D721Med (cell line): ENCODE results near the gene BIN1.
A peak's percentile ranks its signal among the peaks of the same experiment; 100 is the strongest.

Experiments
- DNase-seq: peaks from one replicate; pipeline ENCODE4 v3.0.0; 2011; ENCODE audit warnings: low spot score; ENCODE audit not compliant: insufficient read length
- FAIRE-seq: peaks from 2 replicates; lab custom pipeline; 2011; peaks lifted over from hg19 to GRCh38; lab: Jason Lieb, UNC
- TF ChIP-seq, protein P1 (sequence below): IDR thresholded peaks from 2 replicates; pipeline ENCODE4 v1.5.1; 2012; ENCODE audit warnings: mild to moderate bottlenecking, control low read depth; ENCODE audit not compliant: insufficient read depth; ENCODE audit errors: missing control alignments

The BIN1 gene

DNA sequence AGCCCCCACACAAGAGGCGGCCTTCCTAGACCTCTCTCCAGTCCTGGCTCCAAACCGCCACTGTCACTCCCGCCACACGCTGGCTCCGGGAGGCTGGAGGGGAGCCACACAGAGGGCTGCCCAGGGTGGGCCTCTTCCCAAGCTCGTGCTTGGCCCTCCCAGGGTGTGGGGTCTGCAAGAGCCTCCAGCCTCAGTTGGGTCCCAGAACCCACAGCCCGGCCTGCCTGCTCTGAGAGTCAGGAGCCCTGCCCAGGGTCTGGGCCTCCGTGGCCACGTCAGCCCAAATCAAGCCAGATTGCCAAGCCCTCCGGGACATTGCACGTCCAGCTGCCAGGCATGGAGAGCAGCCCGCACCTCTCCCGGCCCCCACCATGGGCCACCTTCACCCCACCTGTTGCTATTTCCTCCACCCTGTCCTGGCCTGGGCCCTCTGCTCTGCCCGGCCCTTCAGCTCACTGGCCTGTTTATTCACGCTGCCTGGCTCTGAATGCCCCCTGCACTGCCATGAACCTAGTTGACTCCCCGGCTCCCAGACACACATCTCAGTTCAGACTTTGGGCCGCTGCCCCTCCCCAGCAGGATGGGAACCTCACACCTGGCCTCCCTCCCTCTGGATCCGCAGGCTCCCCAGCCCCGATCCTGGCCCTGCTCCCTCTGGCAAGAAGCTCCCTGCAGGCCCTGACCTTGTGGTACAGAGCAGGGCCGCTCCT, 61.0 kb downstream of the BIN1 start:
- FAIRE-seq: no peak
- TF ChIP-seq, protein P1, sequence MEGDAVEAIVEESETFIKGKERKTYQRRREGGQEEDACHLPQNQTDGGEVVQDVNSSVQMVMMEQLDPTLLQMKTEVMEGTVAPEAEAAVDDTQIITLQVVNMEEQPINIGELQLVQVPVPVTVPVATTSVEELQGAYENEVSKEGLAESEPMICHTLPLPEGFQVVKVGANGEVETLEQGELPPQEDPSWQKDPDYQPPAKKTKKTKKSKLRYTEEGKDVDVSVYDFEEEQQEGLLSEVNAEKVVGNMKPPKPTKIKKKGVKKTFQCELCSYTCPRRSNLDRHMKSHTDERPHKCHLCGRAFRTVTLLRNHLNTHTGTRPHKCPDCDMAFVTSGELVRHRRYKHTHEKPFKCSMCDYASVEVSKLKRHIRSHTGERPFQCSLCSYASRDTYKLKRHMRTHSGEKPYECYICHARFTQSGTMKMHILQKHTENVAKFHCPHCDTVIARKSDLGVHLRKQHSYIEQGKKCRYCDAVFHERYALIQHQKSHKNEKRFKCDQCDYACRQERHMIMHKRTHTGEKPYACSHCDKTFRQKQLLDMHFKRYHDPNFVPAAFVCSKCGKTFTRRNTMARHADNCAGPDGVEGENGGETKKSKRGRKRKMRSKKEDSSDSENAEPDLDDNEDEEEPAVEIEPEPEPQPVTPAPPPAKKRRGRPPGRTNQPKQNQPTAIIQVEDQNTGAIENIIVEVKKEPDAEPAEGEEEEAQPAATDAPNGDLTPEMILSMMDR: no peak
- no peak for DNase-seq

DNA sequence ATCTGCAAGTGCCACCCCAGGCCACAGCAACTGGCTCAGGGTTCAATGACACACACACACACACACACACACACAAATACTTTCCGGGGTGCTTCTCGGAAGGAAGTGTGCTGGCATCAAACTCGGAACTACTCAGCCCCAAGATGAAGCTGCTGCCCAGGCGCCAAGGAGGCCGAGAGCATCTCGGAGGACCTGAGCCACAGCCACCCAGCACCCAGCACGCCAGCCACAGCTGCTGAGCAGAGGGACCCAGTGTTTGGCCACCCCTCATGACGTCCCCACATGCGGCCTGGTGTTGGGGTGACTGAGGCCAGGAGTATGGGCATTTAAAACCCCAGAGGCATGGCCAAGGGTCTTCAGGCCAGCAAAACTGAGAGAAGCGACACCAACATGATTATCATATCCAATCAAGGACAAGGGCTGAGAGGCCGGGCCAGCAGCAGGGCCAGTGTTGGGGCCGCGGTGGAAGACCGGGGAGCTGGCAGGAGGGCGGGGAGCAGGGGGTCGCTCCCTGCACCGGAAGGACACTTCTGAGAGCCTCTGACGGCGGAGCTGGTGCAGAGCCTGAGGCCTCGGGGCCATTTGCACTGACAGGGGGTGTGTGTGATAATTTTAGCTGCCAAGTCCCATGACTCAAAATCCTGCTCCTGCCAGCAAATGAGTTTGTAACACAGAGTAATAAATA, 61.8 kb downstream of the BIN1 start:
- TF ChIP-seq, protein P1: no peak
- no peak for DNase-seq
- no peak for FAIRE-seq

- DNase-seq: no peak
- no peak for FAIRE-seq
- TF ChIP-seq, protein P1: no peak
Observed at GRCh38 chr2:127044165-127044718, 62.7 kb downstream of the BIN1 start.

GRCh38 chr2:127043367-127044164, 63.4 kb downstream of the BIN1 start:
- TF ChIP-seq, protein P1: no peak
- DNase-seq: peak; percentile 13
- FAIRE-seq: no peak

- TF ChIP-seq, protein P1: no peak
- DNase-seq (peak; percentile 25), FAIRE-seq (no peak)
Observed at GRCh38 chr2:127041259-127041970, 65.5 kb downstream of the BIN1 start.

GRCh38 chr2:127040169-127040568, 66.8 kb downstream of the BIN1 start:
- TF ChIP-seq, protein P1: no peak
- DNase-seq (no peak), FAIRE-seq (no peak)
